ENCODE data around the gene OLIG2. TPM values are rescaled to one million over a fixed set of nuclear protein-coding genes. Genes with fewer than 3 reads are reported as not detected.

Gene OLIG2
- total RNA-seq, 4 donors from 2014 or later = 0.11 TPM; not detected in 3

GRCh38 chr21:33022489-33022827 lies 3.3 kb upstream of the OLIG2 start:
- Histone ChIP-seq H3K36me3 (no peaks in the 10 kb centered on the region), H3K27ac (no peak overlapping the region), H3K27me3 (peaks cover 56% of the 10 kb centered on the region), H3K9me3 (no peaks in the 10 kb centered on the region), H3K4me3 (replicated peaks in 1 of 3) (no peak overlapping the region), H3K4me1 (peaks cover 0 to 13% of the 10 kb centered on the region in 2 donors)
- intact Hi-C loops (cut with DNase I) = no loop called here
- DNase-seq = no peak
- TF ChIP-seq POLR2A (IDR thresholded peaks at IDR 0.05) = no peak
- no peak for TF ChIP-seq CTCF (IDR thresholded peaks at IDR 0.05)
- whole genome bisulfite sequencing, 2 donors = 11 to 13% methylated on average over 14 of the region's 17 CpGs

- Histone ChIP-seq H3K4me1 (peaks cover 0 to 18% of the 10 kb centered on the region in 2 donors), H3K27me3 (peaks cover 59% of the 10 kb centered on the region), H3K36me3 (no peaks in the 10 kb centered on the region), H3K27ac (no peak overlapping the region), H3K9me3 (no peaks in the 10 kb centered on the region), H3K4me3 (replicated peaks in 1 of 3) (no peak overlapping the region)
- DNase-seq = no peak
- 2 to 3% methylated on average over 26 to 32 of the region's 52 CpGs for WGBS, 2 donors
- no peak for TF ChIP-seq CTCF (IDR thresholded peaks at IDR 0.05)
- no peak for TF ChIP-seq POLR2A (IDR thresholded peaks at IDR 0.05)
- intact Hi-C loops (cut with DNase I) = no loop called here
These were observed 2.7 kb upstream of the OLIG2 start for GRCh38 chr21:33022828-33023573.

- DNase-seq = no peak
- no peak for TF ChIP-seq POLR2A (IDR thresholded peaks at IDR 0.05)
- TF ChIP-seq CTCF (IDR thresholded peaks at IDR 0.05) = no peak
- Histone ChIP-seq H3K36me3 (no peaks in the 10 kb centered on the region), H3K4me3 (replicated peaks in 1 of 3) (no peak overlapping the region), H3K4me1 (peaks cover 0 to 25% of the 10 kb centered on the region in 2 donors), H3K9me3 (no peaks in the 10 kb centered on the region), H3K27ac (no peak overlapping the region), H3K27me3 (peaks cover 60% of the 10 kb centered on the region)
- 3% methylated on average over 44 to 48 of the region's 49 CpGs for WGBS, 2 donors
- intact Hi-C loops (cut with DNase I) = no loop called here
These were observed 2.0 kb upstream of the OLIG2 start for GRCh38 chr21:33023574-33024200.

- peaks cover 0 to 33% of the 10 kb centered on the region in 2 donors for H3K4me1 ChIP-seq
- peaks cover 64% of the 10 kb centered on the region for H3K27me3 ChIP-seq
- no peak for TF ChIP-seq CTCF (IDR thresholded peaks at IDR 0.05)
- intact Hi-C loops (cut with DNase I) = no loop called here
- no peak for DNase-seq
- H3K27ac ChIP-seq = no peak overlapping the region
- H3K4me3 ChIP-seq (replicated peaks in 1 of 3) = no peak overlapping the region
- 3 to 8% methylated on average over 36 to 40 of the region's 40 CpGs for WGBS, 2 donors
- H3K36me3 ChIP-seq = no peaks in the 10 kb centered on the region
- H3K9me3 ChIP-seq = no peaks in the 10 kb centered on the region
These were observed 1.3 kb upstream of the OLIG2 start for GRCh38 chr21:33024201-33025103.
